ENCODE results near the gene PDE4D.

The PDE4D gene

GRCh38 chr5:59264639-59265245 is 628.8 kb downstream of the PDE4D start:
- H3K9me3 ChIP-seq (replicated peaks in 1 of 2; ENCODE audit: control insufficient read depth in 2 of 2, insufficient read depth in 1 of 2, low read depth in 1 of 2, low read length in 2 of 2), result no peaks in the 10 kb centered on the region
- no peak overlapping the region for H2BK12ac ChIP-seq (ENCODE audit: low read length)
- H4K8ac ChIP-seq (ENCODE audit: low read depth, low read length), result no peak overlapping the region
- DNase-seq (ENCODE audit: low spot score), result no peak
- H3K9ac ChIP-seq (ENCODE audit: low read depth, low read length, poor library complexity), result no peak overlapping the region
- H3K18ac ChIP-seq (ENCODE audit: low read length), result no peak overlapping the region
- H2AFZ ChIP-seq (ENCODE audit: low read length), result no peak overlapping the region
- no peak overlapping the region for H2BK120ac ChIP-seq (ENCODE audit: low read depth, low read length)
- no peak overlapping the region for H2BK5ac ChIP-seq (ENCODE audit: low read length)
- no peak overlapping the region for H3K4ac ChIP-seq (ENCODE audit: low read length)
- no peak overlapping the region for H4K91ac ChIP-seq (ENCODE audit: low read depth, low read length, poor library complexity)
- H3K4me3 ChIP-seq (ENCODE audit: low read length in 2 of 2), result no peak overlapping the region
- no peak overlapping the region for H3K27ac ChIP-seq (replicated peaks; ENCODE audit: low read length)
- no peak overlapping the region for H3K14ac ChIP-seq (ENCODE audit: low read length)
- no peaks in the 10 kb centered on the region for H3K79me1 ChIP-seq (ENCODE audit: low read depth, low read length)
- no peak overlapping the region for H3K23ac ChIP-seq (ENCODE audit: low read depth, low read length, poor library complexity)
- no peak overlapping the region for H2AK5ac ChIP-seq (ENCODE audit: low read depth, low read length)
- H3K36me3 ChIP-seq (replicated peaks in 1 of 2; ENCODE audit: control insufficient read depth in 2 of 2, insufficient read depth in 2 of 2, low read length in 2 of 2), result no peaks in the 10 kb centered on the region
- no peak overlapping the region for H3K4me2 ChIP-seq (ENCODE audit: insufficient read depth, low read length, poor library complexity, severe bottlenecking)
- no peaks in the 10 kb centered on the region for H3K27me3 ChIP-seq (ENCODE audit: control insufficient read depth in 3 of 3, insufficient read depth in 3 of 3, low read depth in 1 of 3, low read length in 3 of 3)
- no peak overlapping the region for H2BK15ac ChIP-seq (ENCODE audit: low read length)
- peaks cover 0 to 5% of the 10 kb centered on the region in 2 donors for H3K4me1 ChIP-seq (ENCODE audit: control insufficient read depth in 2 of 2, insufficient read depth in 1 of 2, low read depth in 1 of 2, low read length in 2 of 2)
- WGBS, 2 donors (ENCODE audit: extremely low coverage in 2 of 2, insufficient read length in 2 of 2, insufficient replicate concordance in 1 of 2), result no CpG with 5 or more reads among the region's 4 CpGs

GRCh38 chr5:59264013-59264412 is 629.5 kb downstream of the PDE4D start:
- Histone ChIP-seq H3K23ac (ENCODE audit: low read depth, low read length, poor library complexity) (no peak overlapping the region), H3K9ac (ENCODE audit: low read depth, low read length, poor library complexity) (no peak overlapping the region), H3K4me3 (ENCODE audit: low read length in 2 of 2) (no peak overlapping the region), H2AFZ (ENCODE audit: low read length) (no peak overlapping the region), H3K27ac (replicated peaks; ENCODE audit: low read length) (no peak overlapping the region), H2BK15ac (ENCODE audit: low read length) (no peak overlapping the region), H2BK12ac (ENCODE audit: low read length) (no peak overlapping the region), H3K36me3 (replicated peaks in 1 of 2; ENCODE audit: control insufficient read depth in 2 of 2, insufficient read depth in 2 of 2, low read length in 2 of 2) (no peaks in the 10 kb centered on the region), H2BK5ac (ENCODE audit: low read length) (no peak overlapping the region), H3K4me1 (ENCODE audit: control insufficient read depth in 2 of 2, insufficient read depth in 1 of 2, low read depth in 1 of 2, low read length in 2 of 2) (peaks cover 2 to 5% of the 10 kb centered on the region in 2 donors), H3K18ac (ENCODE audit: low read length) (no peak overlapping the region), H3K79me1 (ENCODE audit: low read depth, low read length) (no peaks in the 10 kb centered on the region), H3K14ac (ENCODE audit: low read length) (no peak overlapping the region), H4K91ac (ENCODE audit: low read depth, low read length, poor library complexity) (no peak overlapping the region), H2AK5ac (ENCODE audit: low read depth, low read length) (no peak overlapping the region), H2BK120ac (ENCODE audit: low read depth, low read length) (no peak overlapping the region), H3K9me3 (replicated peaks in 1 of 2; ENCODE audit: control insufficient read depth in 2 of 2, insufficient read depth in 1 of 2, low read depth in 1 of 2, low read length in 2 of 2) (no peaks in the 10 kb centered on the region), H3K27me3 (ENCODE audit: control insufficient read depth in 3 of 3, insufficient read depth in 3 of 3, low read depth in 1 of 3, low read length in 3 of 3) (no peaks in the 10 kb centered on the region), H3K4me2 (ENCODE audit: insufficient read depth, low read length, poor library complexity, severe bottlenecking) (no peak overlapping the region), H4K8ac (ENCODE audit: low read depth, low read length) (no peak overlapping the region), H3K4ac (ENCODE audit: low read length) (no peak overlapping the region)
- no CpG with 5 or more reads among the region's 2 CpGs for WGBS, 2 donors (ENCODE audit: extremely low coverage in 2 of 2, insufficient read length in 2 of 2, insufficient replicate concordance in 1 of 2)
- DNase-seq (ENCODE audit: low spot score), result no peak

GRCh38 chr5:59261969-59262368 is 631.6 kb downstream of the PDE4D start:
- Histone ChIP-seq H2BK12ac (ENCODE audit: low read length) (no peak overlapping the region), H3K4me1 (ENCODE audit: control insufficient read depth in 2 of 2, insufficient read depth in 1 of 2, low read depth in 1 of 2, low read length in 2 of 2) (peaks cover 2 to 5% of the 10 kb centered on the region in 2 donors), H3K27me3 (ENCODE audit: control insufficient read depth in 3 of 3, insufficient read depth in 3 of 3, low read depth in 1 of 3, low read length in 3 of 3) (no peaks in the 10 kb centered on the region), H3K9ac (ENCODE audit: low read depth, low read length, poor library complexity) (no peak overlapping the region), H3K36me3 (replicated peaks in 1 of 2; ENCODE audit: control insufficient read depth in 2 of 2, insufficient read depth in 2 of 2, low read length in 2 of 2) (no peaks in the 10 kb centered on the region), H3K4me3 (ENCODE audit: low read length in 2 of 2) (no peak overlapping the region), H2AFZ (ENCODE audit: low read length) (no peak overlapping the region), H3K9me3 (replicated peaks in 1 of 2; ENCODE audit: control insufficient read depth in 2 of 2, insufficient read depth in 1 of 2, low read depth in 1 of 2, low read length in 2 of 2) (no peaks in the 10 kb centered on the region), H2BK5ac (ENCODE audit: low read length) (no peak overlapping the region), H4K8ac (ENCODE audit: low read depth, low read length) (no peak overlapping the region), H3K79me1 (ENCODE audit: low read depth, low read length) (no peaks in the 10 kb centered on the region), H2BK15ac (ENCODE audit: low read length) (no peak overlapping the region), H3K4ac (ENCODE audit: low read length) (no peak overlapping the region), H3K14ac (ENCODE audit: low read length) (no peak overlapping the region), H3K4me2 (ENCODE audit: insufficient read depth, low read length, poor library complexity, severe bottlenecking) (no peak overlapping the region), H2AK5ac (ENCODE audit: low read depth, low read length) (no peak overlapping the region), H3K18ac (ENCODE audit: low read length) (no peak overlapping the region), H3K23ac (ENCODE audit: low read depth, low read length, poor library complexity) (no peak overlapping the region), H3K27ac (replicated peaks; ENCODE audit: low read length) (no peak overlapping the region), H4K91ac (ENCODE audit: low read depth, low read length, poor library complexity) (no peak overlapping the region), H2BK120ac (ENCODE audit: low read depth, low read length) (no peak overlapping the region)
- WGBS, 2 donors (ENCODE audit: extremely low coverage in 2 of 2, insufficient read length in 2 of 2, insufficient replicate concordance in 1 of 2), result no CpG with 5 or more reads among the region's 1 CpG
- DNase-seq (ENCODE audit: low spot score), result no peak

DNA sequence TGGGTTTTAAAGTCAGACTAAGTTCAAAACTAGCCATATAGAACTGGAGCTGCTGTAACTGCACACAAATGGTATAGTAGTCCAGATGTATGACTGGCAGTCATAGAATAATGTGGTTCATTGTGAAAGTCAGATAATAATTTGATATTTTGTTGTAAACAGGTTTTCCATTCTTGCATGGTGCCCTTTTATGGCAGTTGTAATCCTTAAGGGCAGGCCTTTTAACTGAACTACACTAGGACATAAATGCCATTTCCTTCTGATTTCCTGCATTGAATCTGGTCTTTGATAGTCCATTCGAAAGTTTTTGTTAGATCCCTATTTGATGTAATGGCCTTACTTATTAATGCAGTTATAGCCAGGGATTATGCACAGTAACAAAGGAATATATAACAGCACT is 632.6 kb downstream of the PDE4D start:
- H3K4me1 ChIP-seq (ENCODE audit: control insufficient read depth in 2 of 2, insufficient read depth in 1 of 2, low read depth in 1 of 2, low read length in 2 of 2), result peaks cover 5 to 7% of the 10 kb centered on the region in 2 donors
- H2BK15ac ChIP-seq (ENCODE audit: low read length), result no peak overlapping the region
- H3K36me3 ChIP-seq (replicated peaks in 1 of 2; ENCODE audit: control insufficient read depth in 2 of 2, insufficient read depth in 2 of 2, low read length in 2 of 2), result no peaks in the 10 kb centered on the region
- H2AK5ac ChIP-seq (ENCODE audit: low read depth, low read length), result no peak overlapping the region
- no CpG with 5 or more reads among the region's 1 CpG for WGBS, 2 donors (ENCODE audit: extremely low coverage in 2 of 2, insufficient read length in 2 of 2, insufficient replicate concordance in 1 of 2)
- H2BK120ac ChIP-seq (ENCODE audit: low read depth, low read length), result no peak overlapping the region
- H4K91ac ChIP-seq (ENCODE audit: low read depth, low read length, poor library complexity), result no peak overlapping the region
- H3K79me1 ChIP-seq (ENCODE audit: low read depth, low read length), result no peaks in the 10 kb centered on the region
- no peaks in the 10 kb centered on the region for H3K9me3 ChIP-seq (replicated peaks in 1 of 2; ENCODE audit: control insufficient read depth in 2 of 2, insufficient read depth in 1 of 2, low read depth in 1 of 2, low read length in 2 of 2)
- DNase-seq (ENCODE audit: low spot score), result no peak
- no peak overlapping the region for H4K8ac ChIP-seq (ENCODE audit: low read depth, low read length)
- H3K14ac ChIP-seq (ENCODE audit: low read length), result no peak overlapping the region
- H2AFZ ChIP-seq (ENCODE audit: low read length), result no peak overlapping the region
- H2BK5ac ChIP-seq (ENCODE audit: low read length), result no peak overlapping the region
- no peak overlapping the region for H3K9ac ChIP-seq (ENCODE audit: low read depth, low read length, poor library complexity)
- H3K4me3 ChIP-seq (ENCODE audit: low read length in 2 of 2), result no peak overlapping the region
- no peak overlapping the region for H3K23ac ChIP-seq (ENCODE audit: low read depth, low read length, poor library complexity)
- H3K18ac ChIP-seq (ENCODE audit: low read length), result no peak overlapping the region
- H3K27me3 ChIP-seq (ENCODE audit: control insufficient read depth in 3 of 3, insufficient read depth in 3 of 3, low read depth in 1 of 3, low read length in 3 of 3), result no peaks in the 10 kb centered on the region
- no peak overlapping the region for H3K4ac ChIP-seq (ENCODE audit: low read length)
- no peak overlapping the region for H3K4me2 ChIP-seq (ENCODE audit: insufficient read depth, low read length, poor library complexity, severe bottlenecking)
- H3K27ac ChIP-seq (replicated peaks; ENCODE audit: low read length), result no peak overlapping the region
- no peak overlapping the region for H2BK12ac ChIP-seq (ENCODE audit: low read length)
